Heart left ventricle (tissue), 16 donors: ENCODE data around the gene COX6A2. TPM values are rescaled to one million over a fixed set of nuclear protein-coding genes. Genes with fewer than 3 reads are reported as not detected.

Source experiments
- ATAC-seq, 4 donors: fragments of 200-7000 bp; cut with Tn5 transposase; one replicate each; pipeline ENCODE4 v1.9.1; 2020 to 2022; ENCODE audit warnings: moderate library complexity in 4 of 4, mild to moderate bottlenecking in 3 of 4, moderate number of reproducible peaks in 1 of 4
- DNase-seq, 5 donors: peaks; one replicate each; pipeline ENCODE4 v3.0.0-alpha.2; 2020
- H3K27ac ChIP-seq, 12 donors: fragments of 200-600 bp; sonication (generic) in 4 of 12; one replicate each; pipeline versions ENCODE4 v1.5.0 to v1.8.0; 2016 to 2022; ENCODE audit warnings: mild to moderate bottlenecking in 2 of 12
- H3K27me3 ChIP-seq, 9 donors: fragments of 200-600 bp; sonication (generic) in 2 of 9; one replicate each; pipeline versions ENCODE4 v1.5.1 to v1.8.0; 2016 to 2022; ENCODE audit warnings: mild to moderate bottlenecking in 3 of 9
- H3K36me3 ChIP-seq, 9 donors: fragments of 200-600 bp; sonication (generic) in 2 of 9; one replicate each; pipeline versions ENCODE4 v1.5.0 to v1.8.0; 2018 to 2022; ENCODE audit warnings: mild to moderate bottlenecking in 2 of 9
- H3K4me1 ChIP-seq, 12 donors: fragments of 200-600 bp; sonication (generic) in 4 of 12; one replicate each; pipeline versions ENCODE4 v1.5.0 to v1.8.0; 2016 to 2022; ENCODE audit warnings: mild to moderate bottlenecking in 3 of 12
- H3K4me3 ChIP-seq, 12 donors: fragments of 200-600 bp; sonication (generic) in 4 of 12; one replicate each; pipeline versions ENCODE4 v1.5.0 to v1.8.0; 2017 to 2022; ENCODE audit warnings: mild to moderate bottlenecking in 9 of 12, moderate library complexity in 4 of 12
- H3K9me3 ChIP-seq, 12 donors: fragments of 200-600 bp; sonication (generic) in 4 of 12; one replicate each; pipeline versions ENCODE4 v1.5.0 to v1.8.0; 2016 to 2022; ENCODE audit warnings: mild to moderate bottlenecking in 1 of 12
- POLR2A ChIP-seq, 2 donors: fragments of 450-650 bp; IDR thresholded peaks; one replicate each; pipeline ENCODE4 v1.6.1; 2017; ENCODE audit warnings: antibody characterized with exemption in 2 of 2, mild to moderate bottlenecking in 2 of 2, moderate library complexity in 2 of 2
- WGBS, 4 donors: extraction: QIAGEN DNeasy Blood & Tissue Kit in 2 of 4; methylation state at CpG; one replicate each; pipeline versions ENCODE4 v1.1.5 to v1.1.7; 2013 to 2018; 5-methylcytosine and 5-hydroxymethylcytosine counted together
- intact Hi-C, 10 donors: fragments of 100-400 bp; cut with DNase I; formaldehyde crosslinking; loops; one replicate each; pipeline versions ENCODE4 v1.11.1 to v1.14.2; 2022
- polyA plus RNA-seq, 2 donors: library from polyadenylated mRNA; stranded (reverse); fragments of 200-250 nt; gene quantifications; one replicate each; pipeline ENCODE4 v1.2.3, GENCODE V29; 2013
- total RNA-seq, 9 donors: library from RNA; depleted of rRNA in 2 of 9; stranded (reverse); fragments of >200 nt in 2 of 9; fragmentation: NEBNext Ultra II Directional in 3 of 9; extraction: Animal tissue kit (Norgen Biotek cat#: 25700) in 3 of 9; gene quantifications; one replicate each; pipeline versions ENCODE4 v1.1.0 to v1.2.4, GENCODE V29; 2016 to 2023
- TF ChIP-seq, protein P1 (sequence below), 12 donors: fragments of 200-600 bp; sonication (generic) in 4 of 12; IDR thresholded peaks; one replicate each; pipeline versions ENCODE4 v1.5.0 to v1.8.0; 2018 to 2022; ENCODE audit warnings: antibody characterized with exemption in 12 of 12, mild to moderate bottlenecking in 5 of 12
- donor health status: ischemic (EF 13 %, LVEDD 7.1; RV severe dilation, severe dysfunction).
- donor health status: healthy with polysubstance abuse.
- donor health status: DM: no; HTN: yes; CAD: no.
- donor health status: DM: no; HTN: no; CAD: no.
- donor health status: ischemic (EF 25% LVEDD 6.9; RV normal size, moderate dysfunction).
- donor health status: ischemic (EF 25% LVEDD 5.7; RV mildly dilated, moderate dysfunction).
- donor health status: healthy.
- donor health status: DM: yes; HTN: yes; CAD: no.
- donor health status: ischemic (EF 35%, LVEDD 5.7; RV mildly dilated, moderate dysfunction).
- donor health status: nonischemic (EF 11% LVEDD 7.7; RV severe dilation, severe dysfunction).
- donor health status: DM: yes; HTN: yes; CAD: no.
- donor health status: PGD.
- donor health status: ischemic (EF 29% LVEDD 5.4; RV normal size, mild dysfunction).
- donor health status: nonischemic (EF 23%, LVEDD 6.1; RV moderate dilation, normal function).

Gene COX6A2
- total and polyA plus RNA-seq, 11 donors, result 393 to 10,029 (median 1,151) TPM

DNA sequence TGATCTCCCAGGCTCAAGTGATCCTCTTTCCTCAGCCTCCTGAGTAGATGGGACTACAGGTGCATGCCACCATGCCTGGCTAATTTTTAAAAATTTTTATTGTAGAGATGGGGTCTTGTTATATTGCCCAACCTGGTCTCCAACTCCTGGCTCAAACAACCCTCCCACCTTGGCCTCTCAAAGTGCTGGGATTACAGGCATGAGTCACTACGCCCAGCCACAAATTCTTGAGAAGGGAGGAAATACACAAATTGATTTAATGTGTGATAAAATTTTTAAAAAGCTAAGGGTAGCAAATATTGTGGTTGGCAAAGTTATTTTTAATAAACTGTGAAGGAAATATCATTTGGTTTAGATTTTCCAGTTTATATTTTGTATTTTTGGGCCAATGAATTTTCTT lies 25.5 kb downstream of the COX6A2 start:
- Histone ChIP-seq H3K27me3 (peaks cover 0 to 3% (median 0%) of the 10 kb centered on the region in 9 donors), H3K27ac (no peak overlapping the region), H3K4me3 (no peak overlapping the region), H3K4me1 (peaks cover 0 to 28% (median 0%) of the 10 kb centered on the region in 12 donors), H3K9me3 (no peaks in the 10 kb centered on the region), H3K36me3 (no peaks in the 10 kb centered on the region)
- no peak for TF ChIP-seq POLR2A (IDR thresholded peaks at IDR 0.05)
- TF ChIP-seq, protein P1, sequence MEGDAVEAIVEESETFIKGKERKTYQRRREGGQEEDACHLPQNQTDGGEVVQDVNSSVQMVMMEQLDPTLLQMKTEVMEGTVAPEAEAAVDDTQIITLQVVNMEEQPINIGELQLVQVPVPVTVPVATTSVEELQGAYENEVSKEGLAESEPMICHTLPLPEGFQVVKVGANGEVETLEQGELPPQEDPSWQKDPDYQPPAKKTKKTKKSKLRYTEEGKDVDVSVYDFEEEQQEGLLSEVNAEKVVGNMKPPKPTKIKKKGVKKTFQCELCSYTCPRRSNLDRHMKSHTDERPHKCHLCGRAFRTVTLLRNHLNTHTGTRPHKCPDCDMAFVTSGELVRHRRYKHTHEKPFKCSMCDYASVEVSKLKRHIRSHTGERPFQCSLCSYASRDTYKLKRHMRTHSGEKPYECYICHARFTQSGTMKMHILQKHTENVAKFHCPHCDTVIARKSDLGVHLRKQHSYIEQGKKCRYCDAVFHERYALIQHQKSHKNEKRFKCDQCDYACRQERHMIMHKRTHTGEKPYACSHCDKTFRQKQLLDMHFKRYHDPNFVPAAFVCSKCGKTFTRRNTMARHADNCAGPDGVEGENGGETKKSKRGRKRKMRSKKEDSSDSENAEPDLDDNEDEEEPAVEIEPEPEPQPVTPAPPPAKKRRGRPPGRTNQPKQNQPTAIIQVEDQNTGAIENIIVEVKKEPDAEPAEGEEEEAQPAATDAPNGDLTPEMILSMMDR (IDR thresholded peaks at IDR 0.05), result no peak
- ATAC-seq (no peak), DNase-seq (no peak)
- WGBS, 4 donors, result 81 to 90% (median 85%) methylated on average over 1 of the region's 1 CpG
- intact Hi-C loops, result no loop called here

DNA sequence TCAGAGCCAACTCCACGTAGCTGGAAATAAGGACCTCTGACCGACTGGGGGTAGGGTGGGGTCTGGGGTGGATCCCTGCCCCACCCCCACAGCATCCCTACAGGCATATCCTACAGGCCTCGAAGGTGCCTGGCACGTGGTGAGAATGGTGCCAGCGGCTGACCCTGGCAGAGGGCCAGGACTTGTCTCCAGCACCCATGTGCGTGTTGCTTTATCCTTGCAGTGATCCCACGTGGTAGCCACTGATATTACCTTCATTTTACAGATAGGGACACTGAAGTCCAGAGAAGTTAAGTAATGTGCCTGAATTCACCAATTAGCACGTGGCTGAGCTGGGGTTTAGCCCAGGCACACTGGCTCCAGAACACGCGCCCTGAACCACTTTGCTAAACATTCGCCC lies 26.7 kb downstream of the COX6A2 start:
- Histone ChIP-seq H3K27ac (no peak overlapping the region), H3K4me1 (peaks cover 0 to 37% (median 0%) of the 10 kb centered on the region in 12 donors), H3K36me3 (no peaks in the 10 kb centered on the region), H3K9me3 (no peaks in the 10 kb centered on the region), H3K27me3 (peaks cover 0 to 9% (median 0%) of the 10 kb centered on the region in 9 donors), H3K4me3 (no peak overlapping the region)
- no peak for TF ChIP-seq POLR2A (IDR thresholded peaks at IDR 0.05)
- TF ChIP-seq, protein P1 (IDR thresholded peaks at IDR 0.05), result no peak
- WGBS, 4 donors, result 58 to 71% (median 66%) methylated on average over 10 to 11 of the region's 11 CpGs
- DNase-seq (no peak), ATAC-seq (no peak)
- intact Hi-C loops, result no loop called here

DNA sequence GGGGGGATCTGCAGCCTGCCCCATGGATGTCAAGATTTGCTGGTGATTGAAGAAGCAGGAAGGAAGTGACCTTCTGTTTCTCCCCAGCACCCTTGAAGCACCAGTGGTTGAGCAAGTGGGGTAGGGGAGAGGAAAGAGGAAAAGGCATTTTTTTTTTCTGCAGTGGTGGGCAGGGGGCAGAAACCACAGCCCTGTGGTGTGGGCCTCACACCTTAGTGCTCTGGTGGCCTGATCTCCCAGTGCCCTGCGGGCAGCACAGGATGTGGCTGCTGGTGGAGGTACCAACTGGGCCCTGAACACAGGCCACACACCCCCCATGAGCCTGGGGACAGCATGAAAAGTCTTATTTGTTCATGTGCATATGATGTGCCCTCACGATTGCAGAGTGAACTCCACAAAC lies 28.0 kb downstream of the COX6A2 start:
- TF ChIP-seq, protein P1 (IDR thresholded peaks at IDR 0.05), result no peak
- TF ChIP-seq POLR2A (IDR thresholded peaks at IDR 0.05), result no peak
- WGBS, 4 donors, result 75 to 86% (median 80%) methylated on average over 1 to 2 of the region's 2 CpGs
- peaks cover 0 to 47% (median 0%) of the 10 kb centered on the region in 12 donors for H3K4me1 ChIP-seq
- intact Hi-C loops, result no loop called here
- peaks cover 0 to 9% (median 0%) of the 10 kb centered on the region in 9 donors for H3K27me3 ChIP-seq
- no peaks in the 10 kb centered on the region for H3K36me3 ChIP-seq
- H3K9me3 ChIP-seq, result no peaks in the 10 kb centered on the region
- no peak overlapping the region for H3K4me3 ChIP-seq
- H3K27ac ChIP-seq, result no peak overlapping the region
- no peak for ATAC-seq
- no peak for DNase-seq

DNA sequence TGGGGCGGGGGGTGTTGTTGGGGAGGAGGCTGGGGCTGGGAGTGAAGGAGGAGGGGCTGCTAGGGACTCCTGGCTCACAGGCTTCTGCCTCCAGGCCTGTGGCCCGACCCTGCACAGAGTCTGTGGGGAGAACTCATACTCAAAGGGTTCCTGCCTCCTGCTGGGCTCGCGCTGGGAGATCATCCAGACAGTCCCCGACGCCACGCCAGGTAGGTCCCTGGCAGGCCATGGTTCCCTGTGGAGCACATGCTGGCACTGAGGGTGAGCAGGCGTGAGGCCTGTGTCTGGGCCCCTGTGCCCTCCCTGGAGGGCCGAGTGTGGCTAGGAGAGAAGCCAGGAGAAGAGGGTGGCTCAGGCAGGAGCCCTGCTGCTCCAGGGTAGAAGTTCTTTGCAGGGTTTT lies 30.5 kb downstream of the COX6A2 start:
- Histone ChIP-seq H3K36me3 (no peaks in the 10 kb centered on the region), H3K27me3 (peaks cover 0 to 9% (median 0%) of the 10 kb centered on the region in 9 donors), H3K4me3 (no peak overlapping the region), H3K27ac (no peak overlapping the region), H3K9me3 (no peaks in the 10 kb centered on the region), H3K4me1 (peaks cover 0 to 43% (median 0%) of the 10 kb centered on the region in 12 donors)
- intact Hi-C loops, result no loop called here
- 58 to 78% (median 69%) methylated on average over 2 to 9 of the region's 9 CpGs for WGBS, 4 donors
- no peak for ATAC-seq
- TF ChIP-seq POLR2A (IDR thresholded peaks at IDR 0.05), result no peak
- TF ChIP-seq, protein P1 (IDR thresholded peaks at IDR 0.05), result no peak
- DNase-seq, result no peak
